Tibial nerve (tissue), 4 donors: ENCODE data around the gene BIK. TPM values are rescaled to one million over a fixed set of nuclear protein-coding genes. Genes with fewer than 3 reads are reported as not detected.

Source experiments
- DNase-seq, 2 donors: peaks; one replicate each; pipeline ENCODE4 v3.0.0-alpha.2; 2019; ENCODE audit warnings: low spot score in 2 of 2
- H3K27ac ChIP-seq, 4 donors: fragments of 200-600 bp; sonication (generic) in 3 of 4; one replicate each; pipeline ENCODE4 v1.5.1; 2017 to 2019; ENCODE audit warnings: mild to moderate bottlenecking in 1 of 4
- H3K27me3 ChIP-seq, 2 donors: fragments of 200-600 bp; sonication (generic) in 1 of 2; one replicate each; pipeline versions ENCODE4 v1.5.1 to v1.6.0; 2017 to 2019
- H3K36me3 ChIP-seq, 3 donors: fragments of 200-600 bp; sonication (generic); one replicate each; pipeline ENCODE4 v1.5.1; 2018 to 2019
- H3K4me1 ChIP-seq, 4 donors: fragments of 200-600 bp; sonication (generic) in 3 of 4; one replicate each; pipeline ENCODE4 v1.5.1; 2017 to 2019
- H3K4me3 ChIP-seq, 4 donors: fragments of 200-600 bp; sonication (generic) in 3 of 4; one replicate each; pipeline ENCODE4 v1.5.1; 2017 to 2019; ENCODE audit warnings: mild to moderate bottlenecking in 1 of 4, moderate library complexity in 1 of 4
- H3K9me3 ChIP-seq, 4 donors: fragments of 200-600 bp; sonication (generic) in 3 of 4; one replicate each; pipeline ENCODE4 v1.5.1; 2017 to 2019
- CTCF ChIP-seq, 5 experiments: fragments of 200-600 bp in 3 of 5; fragments of 450-650 bp in 2 of 5; sonication (generic) in 3 of 5; IDR thresholded peaks; one replicate each; pipeline ENCODE4 v1.5.1; 2016 to 2019; ENCODE audit warnings: antibody characterized with exemption in 5 of 5, mild to moderate bottlenecking in 3 of 5, moderate library complexity in 2 of 5
- EP300 ChIP-seq, 2 donors: sonication (generic); formaldehyde crosslinking; IDR thresholded peaks; one replicate each; pipeline ENCODE4 v1.6.1; 2017; ENCODE audit warnings: antibody characterized with exemption in 2 of 2, mild to moderate bottlenecking in 1 of 2
- POLR2A ChIP-seq, 2 donors: fragments of 450-650 bp; IDR thresholded peaks; one replicate each; pipeline ENCODE4 v1.6.1; 2017; ENCODE audit warnings: antibody characterized with exemption in 2 of 2, mild to moderate bottlenecking in 2 of 2, moderate library complexity in 2 of 2
- WGBS, 2 donors: methylation state at CpG; one replicate each; pipeline ENCODE4 v1.1.5; 2018; 5-methylcytosine and 5-hydroxymethylcytosine counted together
- total RNA-seq, 4 donors: library from RNA; depleted of rRNA; stranded (reverse); fragments of >200 nt; gene quantifications; one replicate each; pipeline ENCODE4 v1.1.0, GENCODE V29; 2016

BIK gene
- total RNA-seq, 4 donors from 2014 or later, result not detected

- no peak overlapping the region for H3K4me3 ChIP-seq
- no peak for DNase-seq
- no peaks in the 10 kb centered on the region for H3K4me1 ChIP-seq
- H3K9me3 ChIP-seq, result no peaks in the 10 kb centered on the region
- H3K36me3 ChIP-seq, result peaks cover 4 to 99% (median 20%) of the 10 kb centered on the region in 3 donors
- no peak overlapping the region for H3K27ac ChIP-seq
- TF ChIP-seq CTCF (IDR thresholded peaks at IDR 0.05), result no peak
- TF ChIP-seq EP300 (IDR thresholded peaks at IDR 0.05), result no peak
- no peak for TF ChIP-seq POLR2A (IDR thresholded peaks at IDR 0.05)
- H3K27me3 ChIP-seq, result no peaks in the 10 kb centered on the region
- WGBS, 2 donors, result 91 to 93% methylated on average over 9 of the region's 9 CpGs
These were observed 63.0 kb downstream of the BIK start for GRCh38 chr22:43173566-43173965.

GRCh38 chr22:43173976-43174720 lies 63.6 kb downstream of the BIK start:
- Histone ChIP-seq H3K4me3 (no peak overlapping the region), H3K36me3 (peaks cover 4 to 99% (median 23%) of the 10 kb centered on the region in 3 donors), H3K4me1 (no peaks in the 10 kb centered on the region), H3K9me3 (no peaks in the 10 kb centered on the region), H3K27me3 (no peaks in the 10 kb centered on the region), H3K27ac (no peak overlapping the region)
- TF ChIP-seq POLR2A (IDR thresholded peaks at IDR 0.05), result no peak
- no peak for TF ChIP-seq CTCF (IDR thresholded peaks at IDR 0.05)
- no peak for TF ChIP-seq EP300 (IDR thresholded peaks at IDR 0.05)
- WGBS, 2 donors, result 92 to 95% methylated on average over 38 to 39 of the region's 39 CpGs
- DNase-seq, result no peak

GRCh38 chr22:43174941-43175531 lies 64.5 kb downstream of the BIK start:
- no peak overlapping the region for H3K4me3 ChIP-seq
- 78 to 86% methylated on average over 7 of the region's 9 CpGs for WGBS, 2 donors
- no peak for DNase-seq
- TF ChIP-seq POLR2A (IDR thresholded peaks at IDR 0.05) (no peak), EP300 (IDR thresholded peaks at IDR 0.05) (no peak), CTCF (IDR thresholded peaks at IDR 0.05) (no peak)
- H3K36me3 ChIP-seq, result peaks cover 4 to 99% (median 32%) of the 10 kb centered on the region in 3 donors
- no peak overlapping the region for H3K27ac ChIP-seq
- H3K9me3 ChIP-seq, result no peaks in the 10 kb centered on the region
- H3K27me3 ChIP-seq, result no peaks in the 10 kb centered on the region
- H3K4me1 ChIP-seq, result no peaks in the 10 kb centered on the region

GRCh38 chr22:43176090-43176489 lies 65.5 kb downstream of the BIK start:
- DNase-seq, result no peak
- H3K4me1 ChIP-seq, result no peaks in the 10 kb centered on the region
- no peaks in the 10 kb centered on the region for H3K9me3 ChIP-seq
- no peaks in the 10 kb centered on the region for H3K27me3 ChIP-seq
- whole genome bisulfite sequencing, 2 donors, result 82 to 90% methylated on average over 15 of the region's 15 CpGs
- H3K27ac ChIP-seq, result no peak overlapping the region
- TF ChIP-seq POLR2A (IDR thresholded peaks at IDR 0.05) (no peak), CTCF (IDR thresholded peaks at IDR 0.05) (no peak), EP300 (IDR thresholded peaks at IDR 0.05) (no peak)
- H3K36me3 ChIP-seq, result peaks cover 6 to 99% (median 32%) of the 10 kb centered on the region in 3 donors
- H3K4me3 ChIP-seq, result no peak overlapping the region

- no peaks in the 10 kb centered on the region for H3K4me1 ChIP-seq
- 79 to 84% methylated on average over 7 of the region's 7 CpGs for WGBS, 2 donors
- H3K9me3 ChIP-seq, result no peaks in the 10 kb centered on the region
- H3K27me3 ChIP-seq, result no peaks in the 10 kb centered on the region
- H3K36me3 ChIP-seq, result peaks cover 2 to 99% (median 26%) of the 10 kb centered on the region in 3 donors
- no peak overlapping the region for H3K4me3 ChIP-seq
- TF ChIP-seq EP300 (IDR thresholded peaks at IDR 0.05) (no peak), POLR2A (IDR thresholded peaks at IDR 0.05) (no peak), CTCF (IDR thresholded peaks at IDR 0.05) (no peak)
- DNase-seq, result no peak
- H3K27ac ChIP-seq, result no peak overlapping the region
These were observed 66.9 kb downstream of the BIK start for GRCh38 chr22:43177479-43177878.
